WTC11 (cell line): ENCODE results near the gene CES3. TPM values are rescaled to one million over a fixed set of nuclear protein-coding genes. Genes with fewer than 3 reads are reported as not detected.

Experiments used
- ATAC-seq: fragments of 200-7000 bp; cut with Tn5 transposase; 2 replicates; pipeline ENCODE4 v1.10.0; 2021; ENCODE audit warnings: mild to moderate bottlenecking, moderate library complexity
- CTCF ChIA-PET: fragments of 300-600 bp; sonication (Branson Sonifier 250); formaldehyde crosslinking; loops from one replicate; lab custom pipeline; 2021; ENCODE audit warnings: antibody characterized with exemption; lab: Charles Lee
- POLR2A ChIA-PET: fragments of 350-600 bp; sonication (Branson Sonifier 250); formaldehyde crosslinking; loops from one replicate; lab custom pipeline; 2021; ENCODE audit warnings: antibody characterized with exemption; lab: Charles Lee
- DNase-seq: peaks from one replicate; pipeline ENCODE4 v3.0.0; 2021; ENCODE audit warnings: low spot score
- H3K27ac Mint-ChIP-seq: 2 replicates; pipeline ENCODE4 v1.8.0; 2021; ENCODE audit warnings: mixed read lengths
- H3K27me3 Mint-ChIP-seq: 2 replicates; pipeline ENCODE4 v1.8.0; 2021; ENCODE audit warnings: low read depth, mild to moderate bottlenecking, moderate library complexity, mixed read lengths
- H3K36me3 Mint-ChIP-seq: 2 replicates; pipeline ENCODE4 v1.8.0; 2021; ENCODE audit warnings: mixed read lengths
- H3K4me1 Mint-ChIP-seq: 2 replicates; pipeline ENCODE4 v1.8.0; 2022; ENCODE audit warnings: mixed read lengths
- H3K4me3 Mint-ChIP-seq: 2 replicates; pipeline ENCODE4 v1.8.0; 2021; ENCODE audit warnings: mild to moderate bottlenecking, moderate library complexity, mixed read lengths
- H3K9me3 Mint-ChIP-seq: 2 replicates; pipeline ENCODE4 v1.8.0; 2021; ENCODE audit warnings: mixed read lengths
- EMX1 ChIP-seq: fragments of 250-450 bp; sonication (Bioruptor Pico); IDR thresholded peaks from 2 replicates; pipeline ENCODE4 v1.8.0; 2021; ENCODE audit warnings: mild to moderate bottlenecking
- ESRRA ChIP-seq: sonication (generic); formaldehyde crosslinking; IDR thresholded peaks from 2 replicates; pipeline ENCODE4 v1.8.1; 2022; ENCODE audit warnings: mild to moderate bottlenecking, missing genetic modification reagents, borderline replicate concordance
- FOXK1 ChIP-seq: sonication (generic); formaldehyde crosslinking; IDR thresholded peaks from 2 replicates; pipeline ENCODE4 v1.8.0; 2022; ENCODE audit warnings: mild to moderate bottlenecking, moderate library complexity, missing genetic modification reagents
- JUN ChIP-seq: sonication (generic); formaldehyde crosslinking; IDR thresholded peaks from 2 replicates; pipeline ENCODE4 v1.8.0; 2023; ENCODE audit warnings: mild to moderate bottlenecking, missing genetic modification reagents
- MYBL2 ChIP-seq: sonication (generic); formaldehyde crosslinking; IDR thresholded peaks from 2 replicates; pipeline ENCODE4 v1.8.1; 2023; ENCODE audit warnings: mild to moderate bottlenecking, moderate library complexity, missing genetic modification reagents
- NFATC4 ChIP-seq: fragments of 250-450 bp; sonication (Bioruptor Pico); IDR thresholded peaks from 2 replicates; pipeline ENCODE4 v1.9.0; 2021; ENCODE audit warnings: mild to moderate bottlenecking
- NFE2L1 ChIP-seq: sonication (generic); formaldehyde crosslinking; IDR thresholded peaks from 2 replicates; pipeline ENCODE4 v1.8.1; 2023; ENCODE audit warnings: missing genetic modification reagents
- NFYB ChIP-seq: sonication (generic); formaldehyde crosslinking; conservative IDR thresholded peaks from 2 replicates; pipeline ENCODE4 v1.8.0; 2022; ENCODE audit warnings: low read depth, missing genetic modification reagents
- RELA ChIP-seq: sonication (generic); formaldehyde crosslinking; IDR thresholded peaks from 2 replicates; pipeline ENCODE4 v1.8.1; 2022; ENCODE audit warnings: missing genetic modification reagents, mild to moderate bottlenecking, borderline replicate concordance
- SOX15 ChIP-seq: fragments of 250-450 bp; sonication (Bioruptor Pico); IDR thresholded peaks from 2 replicates; pipeline ENCODE4 v1.9.0; 2021; ENCODE audit warnings: mild to moderate bottlenecking
- ZBTB21 ChIP-seq: sonication (generic); formaldehyde crosslinking; IDR thresholded peaks from 2 replicates; pipeline ENCODE4 v1.8.1; 2023; ENCODE audit warnings: mild to moderate bottlenecking, missing genetic modification reagents, borderline replicate concordance
- ZNF121 ChIP-seq: sonication (generic); formaldehyde crosslinking; IDR thresholded peaks from 2 replicates; pipeline ENCODE4 v1.8.0; 2023; ENCODE audit warnings: missing genetic modification reagents
- ZNF232 ChIP-seq: sonication (generic); formaldehyde crosslinking; IDR thresholded peaks from 2 replicates; pipeline ENCODE4 v1.8.0; 2022; ENCODE audit warnings: mild to moderate bottlenecking, missing genetic modification reagents
- ZNF263 ChIP-seq: sonication (generic); formaldehyde crosslinking; IDR thresholded peaks from 2 replicates; pipeline ENCODE4 v1.8.1; 2022; ENCODE audit warnings: low read depth, mild to moderate bottlenecking, moderate library complexity, missing genetic modification reagents
- ZNF317 ChIP-seq: sonication (generic); formaldehyde crosslinking; IDR thresholded peaks from 2 replicates; pipeline ENCODE4 v1.8.1; 2023; ENCODE audit warnings: low read depth, mild to moderate bottlenecking, moderate library complexity, missing genetic modification reagents, borderline replicate concordance
- total RNA-seq: library from RNA; stranded (reverse); gene quantifications from 3 replicates; pipeline ENCODE4 v1.2.3, GENCODE V29; 2021
- TF ChIP-seq, protein P1 (sequence below): sonication (generic); formaldehyde crosslinking; IDR thresholded peaks from 2 replicates; pipeline ENCODE4 v1.8.1; 2023; ENCODE audit warnings: mild to moderate bottlenecking, moderate library complexity, missing genetic modification reagents
- TF ChIP-seq, protein P2 (sequence below): sonication (generic); formaldehyde crosslinking; conservative IDR thresholded peaks from 2 replicates; pipeline ENCODE4 v1.8.1; 2023; ENCODE audit warnings: mild to moderate bottlenecking, low read depth, missing genetic modification reagents, moderate library complexity
- TF ChIP-seq, protein P3 (sequence below): sonication (generic); formaldehyde crosslinking; IDR thresholded peaks from 2 replicates; pipeline ENCODE4 v1.8.1; 2023; ENCODE audit warnings: mild to moderate bottlenecking, missing genetic modification reagents, moderate library complexity
- TF ChIP-seq, protein P4 (sequence below): fragments of 250-450 bp; sonication (Bioruptor Pico); IDR thresholded peaks from 2 replicates; pipeline ENCODE4 v1.9.0; 2021; ENCODE audit warnings: moderate library complexity, mild to moderate bottlenecking, inconsistent platforms, borderline replicate concordance
- TF ChIP-seq, protein P5 (sequence below): sonication (generic); formaldehyde crosslinking; IDR thresholded peaks from 2 replicates; pipeline ENCODE4 v1.8.0; 2022; ENCODE audit warnings: mild to moderate bottlenecking, missing genetic modification reagents
- TF ChIP-seq, protein P6 (sequence below): fragments of 200-600 bp; IDR thresholded peaks from 2 replicates; pipeline ENCODE4 v1.8.0; 2022; ENCODE audit warnings: antibody characterized with exemption
- TF ChIP-seq, protein P7 (sequence below): sonication (generic); formaldehyde crosslinking; IDR thresholded peaks from 2 replicates; pipeline ENCODE4 v1.8.1; 2022; ENCODE audit warnings: mild to moderate bottlenecking, moderate library complexity, missing genetic modification reagents
- TF ChIP-seq, protein P8 (sequence below): sonication (generic); formaldehyde crosslinking; IDR thresholded peaks from 2 replicates; pipeline ENCODE4 v1.8.1; 2023; ENCODE audit warnings: mild to moderate bottlenecking, missing genetic modification reagents, moderate library complexity
- TF ChIP-seq, protein P9 (sequence below): sonication (generic); formaldehyde crosslinking; IDR thresholded peaks from 2 replicates; pipeline ENCODE4 v1.8.0; 2023; ENCODE audit warnings: missing genetic modification reagents

Gene CES3
- total RNA-seq, 1 experiment from 2014 or later: 3.3 TPM

DNA sequence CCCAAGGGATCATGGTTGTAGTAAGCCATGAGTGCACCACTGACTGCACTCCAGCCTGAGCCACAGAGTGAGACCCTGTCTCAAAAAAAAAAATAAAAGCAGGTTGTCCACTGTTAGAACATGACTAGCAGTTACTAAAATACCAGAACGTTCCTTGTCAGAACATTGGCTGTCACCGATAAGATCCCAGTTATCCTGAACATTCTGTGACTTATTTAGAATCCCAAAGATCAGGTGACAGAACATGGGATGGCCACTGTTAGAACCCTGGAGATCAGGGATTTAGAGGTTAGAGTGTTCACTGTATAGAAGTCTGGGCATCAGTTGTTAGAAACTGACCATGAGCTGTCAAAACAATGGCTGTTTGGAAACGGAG, 35.9 kb downstream of the CES3 start (continued):
- TF ChIP-seq ZNF121 (CRISPR knock-in tag) (no peak), FOXK1 (CRISPR knock-in tag) (no peak)
- TF ChIP-seq, protein P1, sequence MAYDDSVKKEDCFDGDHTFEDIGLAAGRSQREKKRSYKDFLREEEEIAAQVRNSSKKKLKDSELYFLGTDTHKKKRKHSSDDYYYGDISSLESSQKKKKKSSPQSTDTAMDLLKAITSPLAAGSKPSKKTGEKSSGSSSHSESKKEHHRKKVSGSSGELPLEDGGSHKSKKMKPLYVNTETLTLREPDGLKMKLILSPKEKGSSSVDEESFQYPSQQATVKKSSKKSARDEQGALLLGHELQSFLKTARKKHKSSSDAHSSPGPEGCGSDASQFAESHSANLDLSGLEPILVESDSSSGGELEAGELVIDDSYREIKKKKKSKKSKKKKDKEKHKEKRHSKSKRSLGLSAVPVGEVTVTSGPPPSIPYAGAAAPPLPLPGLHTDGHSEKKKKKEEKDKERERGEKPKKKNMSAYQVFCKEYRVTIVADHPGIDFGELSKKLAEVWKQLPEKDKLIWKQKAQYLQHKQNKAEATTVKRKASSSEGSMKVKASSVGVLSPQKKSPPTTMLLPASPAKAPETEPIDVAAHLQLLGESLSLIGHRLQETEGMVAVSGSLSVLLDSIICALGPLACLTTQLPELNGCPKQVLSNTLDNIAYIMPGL: no peak
- TF ChIP-seq, protein P2, sequence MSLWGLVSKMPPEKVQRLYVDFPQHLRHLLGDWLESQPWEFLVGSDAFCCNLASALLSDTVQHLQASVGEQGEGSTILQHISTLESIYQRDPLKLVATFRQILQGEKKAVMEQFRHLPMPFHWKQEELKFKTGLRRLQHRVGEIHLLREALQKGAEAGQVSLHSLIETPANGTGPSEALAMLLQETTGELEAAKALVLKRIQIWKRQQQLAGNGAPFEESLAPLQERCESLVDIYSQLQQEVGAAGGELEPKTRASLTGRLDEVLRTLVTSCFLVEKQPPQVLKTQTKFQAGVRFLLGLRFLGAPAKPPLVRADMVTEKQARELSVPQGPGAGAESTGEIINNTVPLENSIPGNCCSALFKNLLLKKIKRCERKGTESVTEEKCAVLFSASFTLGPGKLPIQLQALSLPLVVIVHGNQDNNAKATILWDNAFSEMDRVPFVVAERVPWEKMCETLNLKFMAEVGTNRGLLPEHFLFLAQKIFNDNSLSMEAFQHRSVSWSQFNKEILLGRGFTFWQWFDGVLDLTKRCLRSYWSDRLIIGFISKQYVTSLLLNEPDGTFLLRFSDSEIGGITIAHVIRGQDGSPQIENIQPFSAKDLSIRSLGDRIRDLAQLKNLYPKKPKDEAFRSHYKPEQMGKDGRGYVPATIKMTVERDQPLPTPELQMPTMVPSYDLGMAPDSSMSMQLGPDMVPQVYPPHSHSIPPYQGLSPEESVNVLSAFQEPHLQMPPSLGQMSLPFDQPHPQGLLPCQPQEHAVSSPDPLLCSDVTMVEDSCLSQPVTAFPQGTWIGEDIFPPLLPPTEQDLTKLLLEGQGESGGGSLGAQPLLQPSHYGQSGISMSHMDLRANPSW (CRISPR knock-in tag): no peak

DNA sequence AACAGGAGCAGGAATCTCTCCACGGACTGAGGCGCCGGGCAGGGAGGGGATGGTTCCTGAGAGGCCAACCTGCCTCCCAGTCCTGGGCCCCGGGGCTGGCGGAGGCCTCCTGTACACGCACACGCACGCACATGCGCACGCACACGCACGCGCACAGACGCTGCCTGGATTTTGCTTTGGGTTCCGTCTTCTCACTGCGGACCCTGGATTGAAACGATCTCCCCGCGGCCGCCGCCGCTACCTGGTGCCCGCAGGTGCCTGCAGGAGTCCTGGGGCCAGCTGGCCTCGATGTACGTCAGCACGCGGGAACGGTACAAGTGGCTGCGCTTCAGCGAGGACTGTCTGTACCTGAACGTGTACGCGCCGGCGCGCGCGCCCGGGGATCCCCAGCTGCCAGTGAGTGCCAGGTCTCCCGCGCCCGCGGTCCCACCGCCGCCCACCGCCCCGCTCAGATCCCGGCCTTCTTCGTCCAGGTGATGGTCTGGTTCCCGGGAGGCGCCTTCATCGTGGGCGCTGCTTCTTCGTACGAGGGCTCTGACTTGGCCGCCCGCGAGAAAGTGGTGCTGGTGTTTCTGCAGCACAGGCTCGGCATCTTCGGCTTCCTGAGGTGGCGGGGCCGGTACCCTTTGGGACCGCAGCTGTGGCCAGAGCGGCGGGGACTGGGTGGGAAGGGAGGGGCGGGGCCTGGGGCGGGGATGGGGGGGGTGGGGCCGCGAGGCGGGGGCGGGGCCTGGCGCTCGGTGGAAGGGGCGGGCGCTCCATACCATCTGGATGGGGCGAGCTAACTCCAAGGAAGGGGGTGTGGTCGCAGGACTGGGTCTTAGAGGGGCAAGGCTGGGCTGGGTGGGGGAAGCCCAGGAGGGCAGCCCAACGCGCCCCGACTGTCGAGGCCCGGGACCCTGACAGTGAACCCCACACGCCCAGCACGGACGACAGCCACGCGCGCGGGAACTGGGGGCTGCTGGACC, 39.6 kb downstream of the CES3 start:
- peak; percentile 73 for DNase-seq
- ChIA-PET CTCF (interaction anchor here (0.6 to 1.9 kb wide), 18 partner anchors 9 to 399 kb away, joined by 3 to 25 read pairs (median 6); partner anchors contain the start of genes CES3 and NOL3), POLR2A (no interaction called here)
- H3K4me1 Mint-ChIP-seq: peaks cover 4% of the 10 kb centered on the region
- H3K27ac Mint-ChIP-seq: no peak overlapping the region
- peaks cover 80% of the 10 kb centered on the region for H3K27me3 Mint-ChIP-seq
- peak; percentile 90 for ATAC-seq
- no peaks in the 10 kb centered on the region for H3K9me3 Mint-ChIP-seq
- H3K36me3 Mint-ChIP-seq: no peaks in the 10 kb centered on the region
- peak overlapping the region; percentile 66 for H3K4me3 Mint-ChIP-seq
- TF ChIP-seq NFYB (CRISPR knock-in tag) (no peak), MYBL2 (0 out of 2 replicates have a peak, but pooled peaks have one; percentile 24), ZNF263 (no peak), ESRRA (0 out of 2 replicates have a peak, but pooled peaks have one; percentile 34), EMX1 (CRISPR knock-in tag) (no peak), NFE2L1 (no peak), ZNF232 (CRISPR knock-in tag) (no peak), ZBTB21 (CRISPR knock-in tag) (0 out of 2 replicates have a peak, but pooled peaks have one; percentile 31), RELA (CRISPR knock-in tag) (peak; percentile 87; the same call in 1 of the 2 replicates), NFATC4 (CRISPR knock-in tag) (no peak), SOX15 (CRISPR knock-in tag) (no peak), ZNF121 (CRISPR knock-in tag) (no peak), JUN (CRISPR knock-in tag) (no peak), ZNF317 (CRISPR knock-in tag) (0 out of 2 replicates have a peak, but pooled peaks have one; percentile 17)
- TF ChIP-seq, protein P3, sequence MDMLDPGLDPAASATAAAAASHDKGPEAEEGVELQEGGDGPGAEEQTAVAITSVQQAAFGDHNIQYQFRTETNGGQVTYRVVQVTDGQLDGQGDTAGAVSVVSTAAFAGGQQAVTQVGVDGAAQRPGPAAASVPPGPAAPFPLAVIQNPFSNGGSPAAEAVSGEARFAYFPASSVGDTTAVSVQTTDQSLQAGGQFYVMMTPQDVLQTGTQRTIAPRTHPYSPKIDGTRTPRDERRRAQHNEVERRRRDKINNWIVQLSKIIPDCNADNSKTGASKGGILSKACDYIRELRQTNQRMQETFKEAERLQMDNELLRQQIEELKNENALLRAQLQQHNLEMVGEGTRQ (CRISPR knock-in tag): no peak
- TF ChIP-seq, protein P4, sequence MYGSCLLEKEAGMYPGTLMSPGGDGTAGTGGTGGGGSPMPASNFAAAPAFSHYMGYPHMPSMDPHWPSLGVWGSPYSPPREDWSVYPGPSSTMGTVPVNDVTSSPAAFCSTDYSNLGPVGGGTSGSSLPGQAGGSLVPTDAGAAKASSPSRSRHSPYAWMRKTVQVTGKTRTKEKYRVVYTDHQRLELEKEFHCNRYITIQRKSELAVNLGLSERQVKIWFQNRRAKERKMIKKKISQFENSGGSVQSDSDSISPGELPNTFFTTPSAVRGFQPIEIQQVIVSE (CRISPR knock-in tag): no peak
- TF ChIP-seq, protein P5, sequence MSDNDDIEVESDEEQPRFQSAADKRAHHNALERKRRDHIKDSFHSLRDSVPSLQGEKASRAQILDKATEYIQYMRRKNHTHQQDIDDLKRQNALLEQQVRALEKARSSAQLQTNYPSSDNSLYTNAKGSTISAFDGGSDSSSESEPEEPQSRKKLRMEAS: peak; percentile 93
- TF ChIP-seq, protein P6, sequence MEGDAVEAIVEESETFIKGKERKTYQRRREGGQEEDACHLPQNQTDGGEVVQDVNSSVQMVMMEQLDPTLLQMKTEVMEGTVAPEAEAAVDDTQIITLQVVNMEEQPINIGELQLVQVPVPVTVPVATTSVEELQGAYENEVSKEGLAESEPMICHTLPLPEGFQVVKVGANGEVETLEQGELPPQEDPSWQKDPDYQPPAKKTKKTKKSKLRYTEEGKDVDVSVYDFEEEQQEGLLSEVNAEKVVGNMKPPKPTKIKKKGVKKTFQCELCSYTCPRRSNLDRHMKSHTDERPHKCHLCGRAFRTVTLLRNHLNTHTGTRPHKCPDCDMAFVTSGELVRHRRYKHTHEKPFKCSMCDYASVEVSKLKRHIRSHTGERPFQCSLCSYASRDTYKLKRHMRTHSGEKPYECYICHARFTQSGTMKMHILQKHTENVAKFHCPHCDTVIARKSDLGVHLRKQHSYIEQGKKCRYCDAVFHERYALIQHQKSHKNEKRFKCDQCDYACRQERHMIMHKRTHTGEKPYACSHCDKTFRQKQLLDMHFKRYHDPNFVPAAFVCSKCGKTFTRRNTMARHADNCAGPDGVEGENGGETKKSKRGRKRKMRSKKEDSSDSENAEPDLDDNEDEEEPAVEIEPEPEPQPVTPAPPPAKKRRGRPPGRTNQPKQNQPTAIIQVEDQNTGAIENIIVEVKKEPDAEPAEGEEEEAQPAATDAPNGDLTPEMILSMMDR: no peak
- TF ChIP-seq, protein P7, sequence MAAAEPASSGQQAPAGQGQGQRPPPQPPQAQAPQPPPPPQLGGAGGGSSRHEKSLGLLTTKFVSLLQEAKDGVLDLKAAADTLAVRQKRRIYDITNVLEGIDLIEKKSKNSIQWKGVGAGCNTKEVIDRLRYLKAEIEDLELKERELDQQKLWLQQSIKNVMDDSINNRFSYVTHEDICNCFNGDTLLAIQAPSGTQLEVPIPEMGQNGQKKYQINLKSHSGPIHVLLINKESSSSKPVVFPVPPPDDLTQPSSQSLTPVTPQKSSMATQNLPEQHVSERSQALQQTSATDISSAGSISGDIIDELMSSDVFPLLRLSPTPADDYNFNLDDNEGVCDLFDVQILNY (CRISPR knock-in tag): no peak; the same call in 1 of the 2 replicates
- TF ChIP-seq, protein P8, sequence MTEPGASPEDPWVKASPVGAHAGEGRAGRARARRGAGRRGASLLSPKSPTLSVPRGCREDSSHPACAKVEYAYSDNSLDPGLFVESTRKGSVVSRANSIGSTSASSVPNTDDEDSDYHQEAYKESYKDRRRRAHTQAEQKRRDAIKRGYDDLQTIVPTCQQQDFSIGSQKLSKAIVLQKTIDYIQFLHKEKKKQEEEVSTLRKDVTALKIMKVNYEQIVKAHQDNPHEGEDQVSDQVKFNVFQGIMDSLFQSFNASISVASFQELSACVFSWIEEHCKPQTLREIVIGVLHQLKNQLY: 0 out of 2 replicates have a peak, but pooled peaks have one; percentile 59
- TF ChIP-seq, protein P9, sequence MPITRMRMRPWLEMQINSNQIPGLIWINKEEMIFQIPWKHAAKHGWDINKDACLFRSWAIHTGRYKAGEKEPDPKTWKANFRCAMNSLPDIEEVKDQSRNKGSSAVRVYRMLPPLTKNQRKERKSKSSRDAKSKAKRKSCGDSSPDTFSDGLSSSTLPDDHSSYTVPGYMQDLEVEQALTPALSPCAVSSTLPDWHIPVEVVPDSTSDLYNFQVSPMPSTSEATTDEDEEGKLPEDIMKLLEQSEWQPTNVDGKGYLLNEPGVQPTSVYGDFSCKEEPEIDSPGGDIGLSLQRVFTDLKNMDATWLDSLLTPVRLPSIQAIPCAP (CRISPR knock-in tag): peak; percentile 68; the same call in 1 of the 2 replicates
